WTC11 (cell line): ENCODE measurements around the gene SART3. TPM values are rescaled to one million over a fixed set of nuclear protein-coding genes. Genes with fewer than 3 reads are reported as not detected.

Experiments
- ATAC-seq: fragments of 200-7000 bp; cut with Tn5 transposase; 2 replicates; pipeline ENCODE4 v1.10.0; 2021; ENCODE audit warnings: mild to moderate bottlenecking, moderate library complexity
- CTCF ChIA-PET: fragments of 300-600 bp; sonication (Branson Sonifier 250); formaldehyde crosslinking; loops from one replicate; lab custom pipeline; 2021; ENCODE audit warnings: antibody characterized with exemption; lab: Charles Lee
- POLR2A ChIA-PET: fragments of 350-600 bp; sonication (Branson Sonifier 250); formaldehyde crosslinking; loops from one replicate; lab custom pipeline; 2021; ENCODE audit warnings: antibody characterized with exemption; lab: Charles Lee
- DNase-seq: peaks from one replicate; pipeline ENCODE4 v3.0.0; 2021; ENCODE audit warnings: low spot score
- H3K27ac Mint-ChIP-seq: 2 replicates; pipeline ENCODE4 v1.8.0; 2021; ENCODE audit warnings: mixed read lengths
- H3K27me3 Mint-ChIP-seq: 2 replicates; pipeline ENCODE4 v1.8.0; 2021; ENCODE audit warnings: low read depth, mild to moderate bottlenecking, moderate library complexity, mixed read lengths
- H3K36me3 Mint-ChIP-seq: 2 replicates; pipeline ENCODE4 v1.8.0; 2021; ENCODE audit warnings: mixed read lengths
- H3K4me1 Mint-ChIP-seq: 2 replicates; pipeline ENCODE4 v1.8.0; 2022; ENCODE audit warnings: mixed read lengths
- H3K4me3 Mint-ChIP-seq: 2 replicates; pipeline ENCODE4 v1.8.0; 2021; ENCODE audit warnings: mild to moderate bottlenecking, moderate library complexity, mixed read lengths
- H3K9me3 Mint-ChIP-seq: 2 replicates; pipeline ENCODE4 v1.8.0; 2021; ENCODE audit warnings: mixed read lengths
- AFF4 ChIP-seq: sonication (generic); formaldehyde crosslinking; IDR thresholded peaks from 2 replicates; pipeline ENCODE4 v1.8.1; 2023; ENCODE audit warnings: mild to moderate bottlenecking, missing genetic modification reagents, borderline replicate concordance
- AR ChIP-seq: fragments of 250-450 bp; sonication (Bioruptor Pico); IDR thresholded peaks from 2 replicates; pipeline ENCODE4 v1.9.0; 2021; ENCODE audit warnings: mild to moderate bottlenecking
- CDX4 ChIP-seq: fragments of 250-450 bp; sonication (Bioruptor Pico); IDR thresholded peaks from 2 replicates; pipeline ENCODE4 v1.9.0; 2021; ENCODE audit warnings: moderate library complexity, mild to moderate bottlenecking, inconsistent platforms, borderline replicate concordance
- CTCF ChIP-seq: fragments of 200-600 bp; IDR thresholded peaks from 2 replicates; pipeline ENCODE4 v1.8.0; 2022; ENCODE audit warnings: antibody characterized with exemption
- E2F1 ChIP-seq: sonication (generic); formaldehyde crosslinking; IDR thresholded peaks from 2 replicates; pipeline ENCODE4 v1.8.0; 2022; ENCODE audit warnings: mild to moderate bottlenecking, missing genetic modification reagents
- ELF4 ChIP-seq: sonication (generic); formaldehyde crosslinking; IDR thresholded peaks from 2 replicates; pipeline ENCODE4 v1.8.1; 2022; ENCODE audit warnings: low read depth, mild to moderate bottlenecking, moderate library complexity, missing genetic modification reagents
- GABPB1 ChIP-seq: sonication (generic); formaldehyde crosslinking; IDR thresholded peaks from 2 replicates; pipeline ENCODE4 v1.8.1; 2023; ENCODE audit warnings: mild to moderate bottlenecking, missing genetic modification reagents
- GRHL2 ChIP-seq: fragments of 250-450 bp; sonication (Bioruptor Pico); IDR thresholded peaks from 2 replicates; pipeline ENCODE4 v1.8.0; 2022; ENCODE audit warnings: mild to moderate bottlenecking, moderate library complexity; ENCODE audit not compliant: insufficient replicate concordance, severe bottlenecking
- SMAD3 ChIP-seq: sonication (generic); formaldehyde crosslinking; IDR thresholded peaks from 2 replicates; pipeline ENCODE4 v1.8.0; 2022; ENCODE audit warnings: missing genetic modification reagents, mild to moderate bottlenecking, borderline replicate concordance
- TEAD1 ChIP-seq: sonication (generic); formaldehyde crosslinking; IDR thresholded peaks from 2 replicates; pipeline ENCODE4 v1.8.0; 2022; ENCODE audit warnings: mild to moderate bottlenecking, missing genetic modification reagents
- ZNF281 ChIP-seq: sonication (generic); formaldehyde crosslinking; IDR thresholded peaks from 2 replicates; pipeline ENCODE4 v1.8.0; 2023; ENCODE audit warnings: mild to moderate bottlenecking, missing genetic modification reagents
- ZNF317 ChIP-seq: sonication (generic); formaldehyde crosslinking; IDR thresholded peaks from 2 replicates; pipeline ENCODE4 v1.8.1; 2023; ENCODE audit warnings: low read depth, mild to moderate bottlenecking, moderate library complexity, missing genetic modification reagents, borderline replicate concordance
- total RNA-seq: library from RNA; stranded (reverse); gene quantifications from 3 replicates; pipeline ENCODE4 v1.2.3, GENCODE V29; 2021

Gene SART3
- total RNA-seq, 1 experiment from 2014 or later, result 91.2 TPM

GRCh38 chr12:108498136-108498535, 62.8 kb downstream of the SART3 start (continued):
- TF ChIP-seq CTCF, result no peak
- TF ChIP-seq TEAD1 (CRISPR knock-in tag), result no peak
- TF ChIP-seq GABPB1, result no peak
- TF ChIP-seq ZNF281 (CRISPR knock-in tag), result no peak

GRCh38 chr12:108495823-108496579, 65.0 kb downstream of the SART3 start:
- H3K36me3 Mint-ChIP-seq, result no peaks in the 10 kb centered on the region
- peaks cover 11% of the 10 kb centered on the region; the same call in 1 of the 2 replicates for H3K9me3 Mint-ChIP-seq
- TF ChIP-seq AFF4 (CRISPR knock-in tag) (no peak), E2F1 (no peak), SMAD3 (CRISPR knock-in tag) (no peak), CDX4 (no peak), GRHL2 (no peak), AR (CRISPR knock-in tag) (no peak), ZNF317 (CRISPR knock-in tag) (no peak), ELF4 (CRISPR knock-in tag) (no peak)
- ChIA-PET POLR2A (no interaction called here), CTCF (interaction anchor here (0.6 to 2.1 kb wide), 26 partner anchors 10 to 503 kb away, joined by 3 to 13 read pairs (median 3); partner anchors contain the start of genes CMKLR1 and FICD)
- no peaks in the 10 kb centered on the region; the same call in 1 of the 2 replicates for H3K27me3 Mint-ChIP-seq
- no peak overlapping the region for H3K4me3 Mint-ChIP-seq
- no peak for DNase-seq
- H3K4me1 Mint-ChIP-seq, result no peaks in the 10 kb centered on the region
- no peak overlapping the region for H3K27ac Mint-ChIP-seq
- ATAC-seq, result no peak
